Lower leg skin (tissue), 4 donors: ENCODE measurements around the gene BSG. TPM values are rescaled to one million over a fixed set of nuclear protein-coding genes. Genes with fewer than 3 reads are reported as not detected.

ENCODE experiments used
- DNase-seq, 2 donors: peaks; one replicate each; pipeline ENCODE4 v3.0.0-alpha.2; 2019; ENCODE audit warnings: low spot score in 2 of 2
- H3K4me3 ChIP-seq: fragments of 200-600 bp; sonication (generic); 2 replicates; pipeline ENCODE4 v1.5.1; 2017; ENCODE audit warnings: mild to moderate bottlenecking, low read depth; ENCODE audit not compliant: poor library complexity, severe bottlenecking
- POLR2A ChIP-seq, 2 donors: fragments of 450-650 bp; IDR thresholded peaks; one replicate each; pipeline ENCODE4 v1.6.1; 2016 to 2017; ENCODE audit warnings: antibody characterized with exemption in 2 of 2, mild to moderate bottlenecking in 1 of 2, moderate library complexity in 1 of 2
- WGBS, 2 donors: methylation state at CpG; one replicate each; pipeline ENCODE4 v1.1.5; 2018; 5-methylcytosine and 5-hydroxymethylcytosine counted together
- intact Hi-C: fragments of 100-400 bp; cut with DNase I; formaldehyde crosslinking; loops from one replicate; pipeline ENCODE4 v1.15.0; 2023; ENCODE audit warnings: low total_unique reads
- total RNA-seq, 4 donors: library from RNA; depleted of rRNA; stranded (reverse); fragments of >200 nt; gene quantifications; one replicate each; pipeline ENCODE4 v1.1.0, GENCODE V29; 2016
- TF ChIP-seq, protein P1 (sequence below), 3 donors: fragments of 450-650 bp; IDR thresholded peaks; one replicate each; pipeline ENCODE4 v1.5.1; 2016; ENCODE audit warnings: antibody characterized with exemption in 3 of 3, mild to moderate bottlenecking in 3 of 3, moderate library complexity in 2 of 3

The BSG gene
- total RNA-seq, 4 donors from 2014 or later: 288 to 344 (median 307) TPM

DNA sequence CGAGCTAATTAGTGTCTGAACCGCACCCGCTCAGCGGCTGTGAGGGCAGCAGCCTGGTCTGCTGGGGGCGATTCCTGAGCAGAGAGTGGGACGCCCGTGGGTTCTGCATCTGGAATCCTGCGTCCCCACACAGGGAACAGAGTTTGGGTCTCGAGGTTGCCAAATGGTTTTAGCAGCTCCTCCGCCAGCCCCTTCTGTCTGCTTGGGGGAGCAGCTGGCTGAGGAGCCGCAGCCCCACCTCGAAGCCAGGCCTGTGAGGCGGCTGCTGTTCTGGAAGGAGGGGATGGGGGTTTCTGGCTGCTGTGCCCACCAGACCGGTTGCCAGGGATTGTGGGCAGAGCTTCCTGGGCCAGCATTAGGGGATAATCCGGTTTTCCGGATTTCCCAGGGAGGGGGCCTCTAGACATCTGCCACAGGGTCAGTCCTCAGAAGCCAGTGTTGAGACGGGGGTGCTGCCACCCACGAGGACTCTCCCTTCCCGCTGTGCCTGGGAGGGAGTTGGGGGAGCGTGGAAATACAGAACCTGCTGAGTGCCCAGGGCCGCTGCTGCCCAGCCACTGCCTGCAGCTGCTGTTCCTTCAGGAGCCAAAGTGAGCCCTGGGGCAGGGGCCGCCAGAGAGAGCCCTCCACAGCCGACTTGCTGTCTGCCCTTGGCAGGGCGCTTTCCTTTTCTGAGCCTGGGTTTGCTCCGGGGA is 38.9 kb upstream of the BSG start:
- intact Hi-C loops: no loop called here
- WGBS, 2 donors: 41 to 44% methylated on average over 12 to 24 of the region's 25 CpGs

DNA sequence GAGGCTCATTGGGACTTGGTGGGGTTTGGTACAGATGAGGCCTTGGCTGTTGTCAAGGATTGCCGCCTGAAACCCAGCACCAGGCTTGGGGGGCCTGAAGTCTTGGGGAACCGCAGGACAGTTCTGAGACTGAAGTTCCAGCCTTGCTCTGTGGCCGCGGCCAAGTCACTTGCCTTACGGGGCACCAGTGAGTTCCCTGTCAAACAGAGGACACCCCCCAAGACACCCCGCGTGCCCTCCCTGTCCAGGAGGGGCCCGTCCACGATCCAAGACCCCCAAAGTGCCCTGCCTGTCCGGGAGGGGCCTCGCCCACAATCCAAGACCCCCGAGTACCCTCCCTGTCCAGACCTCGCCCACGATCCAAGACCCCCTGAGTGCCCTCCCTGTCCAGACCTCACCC is 38.3 kb upstream of the BSG start:
- intact Hi-C loops: no loop called here
- 75 to 80% methylated on average over 11 to 14 of the region's 14 CpGs for WGBS, 2 donors
- no peak overlapping the region for H3K4me3 ChIP-seq
- no peak for DNase-seq
- TF ChIP-seq POLR2A (IDR thresholded peaks at IDR 0.05): no peak
- TF ChIP-seq, protein P1, sequence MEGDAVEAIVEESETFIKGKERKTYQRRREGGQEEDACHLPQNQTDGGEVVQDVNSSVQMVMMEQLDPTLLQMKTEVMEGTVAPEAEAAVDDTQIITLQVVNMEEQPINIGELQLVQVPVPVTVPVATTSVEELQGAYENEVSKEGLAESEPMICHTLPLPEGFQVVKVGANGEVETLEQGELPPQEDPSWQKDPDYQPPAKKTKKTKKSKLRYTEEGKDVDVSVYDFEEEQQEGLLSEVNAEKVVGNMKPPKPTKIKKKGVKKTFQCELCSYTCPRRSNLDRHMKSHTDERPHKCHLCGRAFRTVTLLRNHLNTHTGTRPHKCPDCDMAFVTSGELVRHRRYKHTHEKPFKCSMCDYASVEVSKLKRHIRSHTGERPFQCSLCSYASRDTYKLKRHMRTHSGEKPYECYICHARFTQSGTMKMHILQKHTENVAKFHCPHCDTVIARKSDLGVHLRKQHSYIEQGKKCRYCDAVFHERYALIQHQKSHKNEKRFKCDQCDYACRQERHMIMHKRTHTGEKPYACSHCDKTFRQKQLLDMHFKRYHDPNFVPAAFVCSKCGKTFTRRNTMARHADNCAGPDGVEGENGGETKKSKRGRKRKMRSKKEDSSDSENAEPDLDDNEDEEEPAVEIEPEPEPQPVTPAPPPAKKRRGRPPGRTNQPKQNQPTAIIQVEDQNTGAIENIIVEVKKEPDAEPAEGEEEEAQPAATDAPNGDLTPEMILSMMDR (IDR thresholded peaks at IDR 0.05): no peak

More for the DNA sequence above, 38.9 kb upstream of the BSG start:
- no peak for DNase-seq
- no peak overlapping the region for H3K4me3 ChIP-seq
- no peak for TF ChIP-seq POLR2A (IDR thresholded peaks at IDR 0.05)
- TF ChIP-seq, protein P1 (IDR thresholded peaks at IDR 0.05): no peak

DNA sequence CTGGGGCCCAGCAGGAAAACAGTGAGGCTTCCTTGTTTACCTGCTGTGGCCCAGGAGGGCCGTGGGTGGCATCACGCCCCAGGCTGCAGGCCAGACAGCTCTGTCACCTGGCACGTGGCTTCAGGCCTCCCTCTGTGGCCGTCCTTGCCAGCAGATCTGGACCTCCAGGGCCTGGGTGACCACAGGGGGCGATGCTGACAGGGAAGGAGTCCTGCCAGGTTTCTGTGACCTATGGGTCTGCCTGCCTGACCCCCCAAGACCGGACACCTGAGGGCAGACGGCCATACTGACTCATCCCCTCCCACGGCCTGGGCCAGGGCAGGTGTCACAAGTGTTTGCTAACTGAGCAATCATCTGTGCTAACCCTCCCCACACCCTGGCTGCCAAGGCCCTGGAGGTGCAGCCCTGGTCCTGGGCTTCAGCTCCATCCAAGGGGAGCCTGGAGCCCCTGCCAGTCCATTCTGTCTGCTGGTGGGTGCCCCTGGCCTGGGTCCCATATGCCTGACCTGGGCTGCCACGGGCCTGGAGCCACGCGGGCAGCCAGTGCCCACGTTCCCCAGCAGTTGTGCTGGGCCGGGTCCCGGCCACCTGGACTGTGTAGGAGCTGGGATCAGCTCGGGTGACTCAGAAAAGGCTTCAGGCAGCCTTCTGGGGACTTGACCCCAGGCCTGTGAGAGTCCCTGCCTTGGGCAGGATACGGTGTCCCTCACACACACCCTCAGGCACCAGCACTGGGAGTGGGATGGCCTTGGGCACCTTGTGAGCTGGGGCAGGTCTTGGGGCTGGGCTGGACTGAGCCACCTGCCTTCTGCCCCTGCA is 37.2 kb upstream of the BSG start:
- TF ChIP-seq, protein P1 (IDR thresholded peaks at IDR 0.05): no peak
- no peak for TF ChIP-seq POLR2A (IDR thresholded peaks at IDR 0.05)
- no peak overlapping the region for H3K4me3 ChIP-seq
- DNase-seq: no peak
- WGBS, 2 donors: 66 to 68% methylated on average over 14 to 16 of the region's 16 CpGs
- intact Hi-C loops: no loop called here

DNA sequence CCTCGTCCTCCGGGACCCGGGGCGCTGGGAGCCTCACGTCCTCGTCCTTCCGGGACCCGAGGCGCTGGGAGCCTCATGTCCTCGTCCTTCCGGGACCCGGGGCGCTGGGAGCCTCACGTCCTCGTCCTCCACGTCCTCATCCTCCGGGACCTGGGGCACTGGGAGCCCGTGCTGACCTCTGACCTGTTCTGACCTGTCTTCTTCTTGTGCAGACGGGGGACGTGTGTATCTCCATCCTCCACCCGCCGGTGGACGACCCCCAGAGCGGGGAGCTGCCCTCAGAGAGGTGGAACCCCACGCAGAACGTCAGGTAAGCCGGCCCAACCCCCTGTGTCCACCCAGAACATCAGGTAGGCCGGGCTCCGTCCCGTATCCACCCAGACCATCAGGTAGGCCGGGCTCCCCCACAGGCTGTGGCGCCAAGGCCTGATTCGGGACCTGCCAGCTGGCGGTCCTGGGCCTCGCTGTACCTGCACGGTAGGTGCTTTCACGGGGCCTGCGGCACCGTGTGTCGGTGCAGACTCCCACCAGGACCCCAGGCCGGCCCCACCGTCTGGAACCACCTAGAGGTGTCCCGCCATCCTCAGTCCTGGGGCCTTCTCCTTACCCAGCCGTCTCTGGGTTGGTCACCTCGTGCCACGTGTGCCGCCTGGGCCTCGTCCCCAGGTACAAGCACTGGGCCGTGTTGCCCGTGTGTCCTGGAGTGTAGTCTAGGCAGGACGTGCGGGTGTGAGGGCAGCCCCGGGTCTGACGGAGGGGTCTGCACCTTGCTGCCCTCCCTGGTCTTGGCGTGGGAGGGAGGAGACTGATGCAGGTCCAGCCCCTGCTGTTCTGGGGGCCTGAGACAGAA is 36.1 kb upstream of the BSG start:
- no peak for DNase-seq
- 91 to 93% methylated on average over 46 to 52 of the region's 55 CpGs for WGBS, 2 donors
- H3K4me3 ChIP-seq: no peak overlapping the region
- intact Hi-C loops: no loop called here
- TF ChIP-seq, protein P1 (IDR thresholded peaks at IDR 0.05): no peak
- TF ChIP-seq POLR2A (IDR thresholded peaks at IDR 0.05): no peak

DNA sequence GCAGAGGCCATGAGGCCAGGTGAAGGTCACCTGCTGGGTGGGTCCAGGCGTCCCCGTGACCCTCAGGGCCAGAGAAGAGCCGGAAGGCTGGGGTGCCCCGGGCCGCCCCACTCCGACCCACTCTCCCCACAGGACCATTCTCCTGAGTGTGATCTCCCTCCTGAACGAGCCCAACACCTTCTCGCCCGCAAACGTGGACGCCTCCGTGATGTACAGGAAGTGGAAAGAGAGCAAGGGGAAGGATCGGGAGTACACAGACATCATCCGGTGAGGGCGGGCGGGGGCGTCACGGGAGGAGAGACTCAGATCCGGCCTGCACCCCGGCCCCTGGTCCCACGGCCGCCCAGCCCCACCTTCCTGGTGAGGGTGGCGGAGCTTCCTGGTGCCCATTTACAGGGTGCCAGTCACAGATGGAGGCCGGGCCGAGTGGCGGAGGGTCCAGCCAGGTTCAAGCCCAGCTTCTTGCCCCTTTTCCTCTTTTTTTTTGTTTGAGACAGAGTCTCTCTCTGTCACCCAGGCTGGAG is 35.5 kb upstream of the BSG start:
- WGBS, 2 donors: 94 to 96% methylated on average over 25 to 26 of the region's 26 CpGs
- TF ChIP-seq, protein P1 (IDR thresholded peaks at IDR 0.05): no peak
- TF ChIP-seq POLR2A (IDR thresholded peaks at IDR 0.05): no peak
- no peak for DNase-seq

More for the DNA sequence above, 35.5 kb upstream of the BSG start:
- intact Hi-C loops: no loop called here
- H3K4me3 ChIP-seq: no peak overlapping the region
